ENCODE measurements around the gene TARP.

The TARP gene

DNA sequence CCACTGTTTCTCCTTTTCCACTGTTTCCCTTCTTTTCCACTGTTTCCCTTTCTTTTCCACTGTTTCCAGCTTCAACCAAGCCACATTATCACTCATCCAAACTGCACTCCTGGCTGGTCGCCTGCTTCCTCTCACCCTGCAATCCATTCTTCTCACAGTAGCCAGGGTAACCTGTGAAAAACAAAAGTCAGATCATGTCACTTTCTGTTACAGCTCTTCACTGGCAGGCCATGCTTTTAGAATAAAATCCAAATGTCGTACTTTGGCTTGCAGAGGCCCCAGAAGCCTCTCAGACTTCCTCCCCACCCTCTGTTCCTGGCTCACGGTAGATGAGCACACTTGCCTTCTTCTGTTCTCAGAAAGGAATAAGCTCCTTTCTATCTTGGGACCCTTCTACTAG is 61.5 kb downstream of the TARP start:
- DNase-seq, result no peak

DNA sequence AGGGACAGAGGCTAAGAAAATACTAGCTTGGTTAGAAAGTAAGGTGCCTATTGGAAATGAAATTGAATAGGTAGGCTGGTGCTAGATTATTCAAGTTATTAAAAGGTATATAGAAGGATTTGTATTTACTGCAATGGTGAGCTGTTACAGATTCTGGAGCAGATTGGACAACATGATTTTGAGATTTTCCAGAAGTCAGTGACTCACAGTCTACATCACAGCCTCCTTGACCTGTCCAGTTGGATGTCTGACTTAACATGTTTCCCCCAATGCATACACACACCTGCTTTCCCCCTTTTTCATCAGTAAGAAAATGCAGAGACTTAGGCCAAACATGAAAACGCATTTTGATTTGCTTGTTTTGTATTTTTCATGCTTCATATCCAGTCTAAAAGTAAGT is 62.0 kb downstream of the TARP start:
- DNase-seq, result no peak

Measured in activated effector memory CD4-positive, alpha-beta T cell treated with anti-CD3 and anti-CD28 coated beads, Interleukin-2, amount 50 U/mL, for 16 hours (primary cell).